Renal cortex interstitium (tissue), 11 donors: ENCODE measurements around the gene LHPP. TPM values are rescaled to one million over a fixed set of nuclear protein-coding genes. Genes with fewer than 3 reads are reported as not detected.
"Not testable (repeated sequence)": the region's sequence is repeated elsewhere in the genome, so short reads cannot be mapped to it uniquely, and the experiment has no call there.

ENCODE experiments used
- DNase-seq, 11 donors: peaks; one replicate each; pipeline ENCODE4 v3.0.0-alpha.2; 2013; ENCODE audit warnings: low read depth in 9 of 11, low spot score in 4 of 11; ENCODE audit errors: extremely low read depth in 1 of 11
- polyA plus RNA-seq, 3 donors: library from polyadenylated mRNA; unstranded; fragments of 120-200 nt; gene quantifications; one replicate each; pipeline ENCODE4 v1.2.1, GENCODE V29; 2013; ENCODE audit not compliant: insufficient read length in 3 of 3

LHPP gene
- polyA plus RNA-seq, 3 donors: 16.5 to 24.8 (median 22.0) TPM

- no peak for DNase-seq
These were observed 142.0 kb downstream of the LHPP start for GRCh38 chr10:124603376-124604213.

GRCh38 chr10:124604214-124605000, 142.8 kb downstream of the LHPP start:
- DNase-seq: no peak

- no peak for DNase-seq
These were observed 143.4 kb downstream of the LHPP start for GRCh38 chr10:124605001-124605370.

GRCh38 chr10:124605481-124605855, 143.8 kb downstream of the LHPP start:
- no peak for DNase-seq

- DNase-seq: no peak
These were observed 144.5 kb downstream of the LHPP start for GRCh38 chr10:124605856-124606812.

GRCh38 chr10:124606822-124607221, 145.2 kb downstream of the LHPP start:
- no peak for DNase-seq

GRCh38 chr10:124607693-124608092, 146.1 kb downstream of the LHPP start:
- no peak for DNase-seq

GRCh38 chr10:124608093-124608721, 146.6 kb downstream of the LHPP start:
- no peak for DNase-seq

GRCh38 chr10:124609698-124610097, 148.1 kb downstream of the LHPP start:
- no peak for DNase-seq

- DNase-seq: not testable (repeated sequence)
These were observed 148.6 kb downstream of the LHPP start for GRCh38 chr10:124610186-124610585.

- not testable (repeated sequence) for DNase-seq
These were observed 149.2 kb downstream of the LHPP start for GRCh38 chr10:124610851-124611250.

GRCh38 chr10:124611738-124612137, 150.1 kb downstream of the LHPP start:
- DNase-seq: no peak

- DNase-seq: no peak
These were observed 151.2 kb downstream of the LHPP start for GRCh38 chr10:124612611-124613498.

- no peak for DNase-seq
These were observed 152.5 kb downstream of the LHPP start for GRCh38 chr10:124614003-124614659.

- no peak for DNase-seq
These were observed 153.6 kb downstream of the LHPP start for GRCh38 chr10:124615259-124615658.

- no peak for DNase-seq
These were observed 154.6 kb downstream of the LHPP start for GRCh38 chr10:124616040-124616835.

GRCh38 chr10:124616836-124617130, 155.2 kb downstream of the LHPP start:
- no peak for DNase-seq
